ENCODE data around the gene BEGAIN.

BEGAIN gene

DNA sequence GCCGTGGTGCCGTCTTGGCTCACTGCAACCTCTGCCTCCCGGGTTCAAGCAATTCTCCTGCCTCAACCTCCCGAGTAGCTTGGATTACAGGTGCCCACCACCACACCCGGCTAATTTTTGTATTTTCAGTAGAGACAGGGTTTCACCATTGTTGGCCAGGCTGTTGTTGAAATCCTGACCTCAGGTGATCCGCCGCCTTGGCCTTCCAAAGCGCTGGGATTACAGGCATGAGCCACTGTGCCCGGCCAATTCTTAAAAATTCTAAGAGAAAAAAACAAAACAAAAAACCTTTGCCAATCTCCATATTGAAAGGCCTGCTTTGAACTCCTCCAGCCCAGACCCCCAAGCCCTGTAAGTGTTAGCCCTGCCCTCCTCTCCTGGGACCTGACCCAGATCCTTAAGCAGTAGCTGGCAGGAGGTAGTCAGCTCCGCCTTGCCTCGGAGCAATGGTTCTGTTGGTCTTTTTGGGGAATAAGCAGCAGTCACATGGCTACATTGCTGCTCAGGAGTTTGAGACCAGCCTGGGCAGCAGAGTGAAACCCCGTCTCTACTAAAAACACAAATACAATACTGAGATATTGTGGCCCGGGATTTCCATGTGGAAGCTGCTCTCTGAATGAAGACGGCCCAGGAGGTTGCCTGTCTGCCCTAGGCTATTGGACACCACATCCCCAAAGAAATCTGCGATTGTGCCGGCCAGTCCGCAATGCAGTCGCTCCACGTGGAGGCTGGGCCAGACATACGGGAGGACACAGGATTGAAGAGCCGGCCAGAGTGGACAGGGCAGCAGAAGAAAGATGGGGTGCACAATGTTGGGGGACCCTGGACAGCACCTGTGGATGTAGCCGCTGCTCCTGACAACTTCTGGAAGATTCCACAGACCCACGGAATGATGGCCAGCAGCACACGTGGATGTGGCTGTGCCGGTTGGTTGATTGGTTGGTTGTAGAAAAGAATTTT lies 28.8 kb upstream of the BEGAIN start:
- DNase-seq: no peak

DNA sequence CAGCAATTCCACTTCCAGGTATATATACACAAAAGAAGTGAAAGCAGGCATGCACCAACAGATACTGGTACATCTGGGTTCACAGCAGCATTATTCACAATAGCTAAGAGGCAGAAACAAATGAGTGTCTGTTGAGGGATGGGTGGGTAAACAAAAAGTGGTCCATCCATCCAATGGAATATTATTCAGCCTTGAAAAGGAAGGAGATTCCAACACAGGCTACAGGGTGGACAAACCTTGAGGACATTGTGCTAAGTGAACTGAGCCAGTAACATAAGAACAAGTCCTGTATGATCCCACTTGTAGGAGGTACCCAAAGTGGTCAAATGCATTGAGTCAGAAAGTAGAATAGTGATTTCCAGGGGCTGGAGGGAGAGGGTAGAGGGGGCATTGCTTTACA lies 27.6 kb upstream of the BEGAIN start:
- no peak for DNase-seq

DNA sequence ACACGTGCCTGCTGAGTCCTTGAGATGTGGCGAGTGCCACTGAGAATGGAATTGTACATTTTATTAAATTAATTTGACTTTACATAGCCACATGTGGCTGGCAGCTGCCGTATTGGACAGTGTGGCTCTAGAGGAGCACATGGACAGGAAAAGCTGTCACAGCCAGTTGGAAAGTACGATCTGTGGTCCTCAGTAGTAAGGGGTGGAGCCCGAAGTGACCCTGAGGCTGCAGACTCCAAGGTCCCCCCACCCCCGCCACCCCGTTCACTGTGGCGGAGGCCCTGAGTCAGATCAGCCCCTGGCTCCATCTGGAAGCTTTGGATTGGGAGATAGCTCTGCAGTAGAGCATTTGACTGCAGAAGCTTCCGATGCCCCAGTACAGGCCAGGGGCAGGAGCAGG lies 25.8 kb upstream of the BEGAIN start:
- no peak for DNase-seq

DNA sequence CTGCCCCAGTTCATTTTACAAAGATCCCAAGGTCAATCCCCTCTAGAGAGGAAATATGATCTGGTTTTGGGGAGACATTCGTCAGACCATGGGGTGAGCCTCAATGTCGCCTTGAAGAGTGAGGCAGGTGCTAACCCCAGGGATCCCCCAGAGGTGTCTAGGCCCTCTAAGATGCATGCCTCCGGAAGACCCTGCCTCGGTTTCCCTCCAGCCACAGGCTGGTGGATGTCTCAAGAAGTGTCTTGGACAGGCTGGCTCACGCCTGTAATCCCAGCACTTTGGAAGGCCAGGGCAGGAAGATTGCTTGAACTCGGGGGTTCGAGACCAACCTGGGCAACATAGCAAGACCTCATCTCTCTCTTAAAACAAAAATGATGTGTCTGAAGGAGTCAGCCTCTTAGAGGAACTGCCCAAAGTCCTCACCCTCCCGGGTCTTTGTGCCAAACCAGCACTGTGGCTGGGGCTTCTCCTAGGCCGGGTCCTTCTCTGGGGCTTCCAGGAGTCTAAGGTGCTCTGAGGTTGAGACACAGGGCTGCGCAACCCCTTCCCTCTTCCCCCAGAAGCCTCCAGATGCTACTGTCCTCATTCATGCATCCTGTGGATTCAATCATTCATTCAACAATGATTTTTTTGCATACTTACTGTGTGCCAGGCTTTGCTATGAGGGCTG lies 24.7 kb upstream of the BEGAIN start:
- no peak for DNase-seq

DNA sequence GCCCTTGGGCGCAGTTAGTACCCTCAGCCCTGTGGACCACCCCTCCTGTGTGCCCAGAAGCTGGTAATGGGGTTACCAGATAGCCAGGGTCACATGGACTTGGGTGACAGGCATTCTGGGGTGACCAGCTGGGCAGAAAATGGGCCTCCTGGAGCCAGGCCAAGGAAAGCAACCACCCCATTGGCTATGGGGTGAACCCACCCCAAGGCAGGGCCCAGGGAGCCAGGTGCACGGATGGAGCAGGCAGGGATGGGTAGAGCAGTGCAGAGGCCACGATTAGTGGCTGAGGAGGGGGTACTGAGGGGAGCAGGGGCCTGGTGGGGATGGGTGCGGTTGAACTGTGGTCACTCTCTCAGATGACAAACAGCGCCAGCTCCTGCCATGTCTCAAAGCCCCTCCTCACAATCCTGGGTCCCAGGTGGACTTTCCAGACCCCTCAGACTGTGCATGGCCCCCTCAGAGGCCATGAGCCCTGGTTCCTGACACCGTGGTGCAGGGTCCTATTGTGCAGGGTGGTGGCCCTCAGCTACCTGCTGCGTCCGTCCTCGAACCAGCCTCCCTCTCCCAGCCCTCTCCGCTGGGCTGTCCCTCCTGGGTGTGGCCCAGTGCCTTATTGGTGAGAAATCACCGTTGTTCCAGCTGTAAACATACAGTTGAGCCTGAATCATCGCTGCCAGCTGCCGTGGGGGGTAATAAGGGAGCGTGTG lies 23.4 kb upstream of the BEGAIN start:
- DNase-seq: no peak

DNA sequence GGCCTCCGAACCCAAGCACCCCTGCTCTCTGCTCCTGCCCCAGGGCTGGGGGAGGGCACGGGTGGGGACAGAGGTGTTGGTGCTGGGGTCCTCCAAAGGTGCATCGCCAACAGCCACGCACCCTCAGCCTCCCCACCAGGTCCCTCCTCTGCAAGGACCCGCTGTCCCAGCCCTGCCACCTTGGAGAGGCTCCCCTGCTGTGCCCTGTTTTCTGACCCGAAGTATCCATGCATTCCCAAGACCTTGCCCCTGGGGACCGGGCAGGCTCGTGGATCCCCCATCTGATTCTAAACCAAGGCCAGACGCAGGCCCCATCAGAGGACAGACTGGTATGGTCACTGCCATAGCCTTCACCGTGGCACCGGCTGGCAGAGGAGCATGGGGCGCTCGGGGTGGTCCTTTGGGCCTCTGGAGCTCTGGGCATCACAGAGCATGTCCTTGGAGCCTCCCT lies 22.7 kb upstream of the BEGAIN start:
- no peak for DNase-seq

DNA sequence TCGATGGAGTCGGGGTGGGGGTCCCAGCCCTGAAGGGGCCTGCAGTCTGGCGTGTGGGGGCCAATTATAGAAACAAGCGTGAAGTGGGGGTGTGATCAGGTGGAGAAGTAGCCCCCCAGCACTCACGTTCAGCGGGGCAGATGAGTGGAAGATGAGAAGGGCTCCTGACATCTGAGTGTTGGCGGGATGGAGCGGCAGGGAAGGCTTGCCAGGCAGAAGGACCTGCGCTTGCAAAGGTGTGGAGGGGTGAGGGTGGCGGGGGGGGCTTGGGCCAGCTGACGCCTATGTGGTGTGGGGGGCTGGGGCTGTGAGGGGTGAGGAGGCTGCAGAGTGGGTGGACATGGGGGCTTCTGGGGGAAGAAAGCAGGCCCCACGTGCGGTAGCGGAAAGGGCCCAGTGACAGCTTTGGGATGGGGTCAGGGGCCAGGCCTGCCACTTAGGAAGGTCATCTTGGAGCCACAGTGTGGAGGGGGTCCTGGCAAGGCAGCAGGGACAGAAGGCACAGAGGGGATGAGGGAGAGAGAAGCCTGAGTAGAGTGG lies 22.2 kb upstream of the BEGAIN start:
- DNase-seq: no peak

DNA sequence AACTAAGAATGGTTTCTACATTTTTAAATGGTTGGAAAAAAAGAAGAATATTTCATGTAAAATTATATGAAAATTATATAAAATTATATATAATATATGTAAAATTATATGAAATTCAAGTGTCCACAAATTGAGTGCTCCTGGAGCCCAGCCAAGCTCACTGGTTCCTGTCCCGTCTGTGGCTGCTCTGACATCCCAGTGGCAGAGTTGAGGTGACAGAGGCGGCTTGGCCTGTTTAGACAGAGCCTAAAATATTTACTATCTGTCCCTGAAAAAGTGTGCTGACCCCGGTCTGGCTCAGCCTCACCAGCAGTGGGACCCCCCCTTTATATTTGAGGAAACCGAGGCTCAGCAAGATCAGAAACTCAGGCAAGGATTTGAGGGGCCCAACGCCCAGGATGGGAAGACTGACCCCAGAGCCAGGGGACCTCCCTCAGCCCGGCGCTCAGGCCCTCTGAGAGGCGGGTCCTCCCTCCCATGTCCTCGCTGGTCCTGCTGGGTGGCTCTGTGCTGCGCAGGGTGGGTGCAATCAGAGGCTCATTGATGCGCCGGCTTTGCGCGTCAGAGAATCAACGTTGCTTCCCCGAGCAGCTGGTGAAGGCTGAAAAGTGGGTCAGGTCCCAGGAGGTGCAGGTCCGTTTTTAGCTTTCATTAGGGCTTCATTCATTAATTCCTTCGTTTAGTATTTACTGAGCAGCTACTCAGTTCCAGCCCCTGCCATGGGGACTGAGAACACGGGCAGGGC lies 21.5 kb upstream of the BEGAIN start:
- no peak for DNase-seq

DNA sequence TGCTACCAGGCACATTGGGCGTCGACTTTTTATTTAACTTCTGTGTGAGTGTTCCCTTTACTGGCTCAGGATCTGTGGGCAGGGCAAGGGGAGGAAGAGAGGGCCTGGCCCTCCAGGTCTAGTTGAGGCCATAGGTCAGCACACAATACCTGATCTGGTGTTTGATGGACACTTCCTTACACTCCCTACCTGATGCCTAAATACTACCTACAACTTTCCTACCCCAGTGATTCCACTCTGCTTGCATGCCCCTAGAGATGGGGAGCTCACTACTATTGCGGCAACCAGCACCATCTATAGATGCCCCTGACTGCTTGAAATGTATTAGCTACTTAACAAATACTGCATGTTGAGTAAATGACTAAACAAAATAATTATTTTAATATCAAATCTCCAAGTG lies 20.8 kb upstream of the BEGAIN start:
- no peak for DNase-seq

DNA sequence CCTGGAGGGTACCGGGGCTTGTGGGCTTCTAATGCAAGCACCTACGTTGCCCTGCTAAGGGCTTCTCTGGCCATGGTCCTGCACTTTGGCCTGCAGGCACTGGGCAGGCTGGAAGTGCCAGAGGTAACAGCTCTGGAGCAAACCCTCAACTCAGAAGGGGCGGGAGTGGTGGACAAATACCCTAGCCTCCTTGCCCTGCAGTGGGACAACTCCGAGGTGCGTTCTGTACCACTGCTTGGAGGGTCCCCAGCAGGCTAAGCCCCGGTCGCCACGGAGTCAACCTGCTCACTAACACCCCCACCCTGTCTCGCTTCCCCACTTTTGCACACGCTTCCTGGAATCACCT lies 20.4 kb upstream of the BEGAIN start:
- DNase-seq: no peak

DNA sequence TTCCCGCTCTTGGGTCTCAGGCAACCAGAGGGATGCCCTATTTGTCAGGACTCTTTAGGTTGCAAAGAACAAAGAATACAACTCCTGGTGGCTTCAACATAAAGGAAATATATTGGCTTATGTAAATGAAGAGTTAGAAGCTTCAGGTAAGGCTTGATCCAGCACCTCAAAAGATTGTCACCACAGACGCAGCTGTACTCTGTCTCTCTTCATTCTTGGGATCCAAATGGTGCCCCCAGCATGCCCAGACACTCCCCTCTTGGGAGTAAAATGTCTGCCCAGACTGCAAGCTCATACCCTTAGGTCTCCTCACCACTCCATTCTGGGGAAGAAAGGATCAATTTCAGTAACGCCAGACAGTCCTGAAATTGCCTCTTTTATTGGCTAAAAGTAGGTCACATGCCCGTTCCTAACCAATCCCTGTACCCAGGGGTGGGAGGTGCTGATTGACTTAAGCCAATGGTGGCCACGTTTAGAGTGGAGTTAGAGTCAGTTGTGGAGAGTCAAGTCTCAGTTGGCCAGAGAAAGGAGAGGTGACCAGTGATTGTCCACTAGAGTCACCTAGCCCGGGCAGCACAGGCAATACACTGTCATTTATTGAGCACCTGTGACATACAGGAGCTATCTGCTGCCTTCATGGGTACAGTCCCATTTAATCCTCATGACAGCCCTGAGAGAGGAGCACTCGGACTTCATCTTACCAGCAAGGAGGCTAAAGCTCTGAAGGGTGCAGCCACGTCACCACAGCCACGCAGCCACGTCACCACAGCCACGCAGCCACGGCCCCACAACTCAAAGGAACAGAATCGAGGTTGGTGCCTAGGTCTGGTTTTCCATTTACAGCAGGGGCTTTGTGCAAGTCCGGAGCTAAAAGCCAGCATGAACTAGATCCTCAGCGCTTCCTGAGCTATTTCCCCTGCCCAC lies 19.7 kb upstream of the BEGAIN start:
- DNase-seq: no peak

DNA sequence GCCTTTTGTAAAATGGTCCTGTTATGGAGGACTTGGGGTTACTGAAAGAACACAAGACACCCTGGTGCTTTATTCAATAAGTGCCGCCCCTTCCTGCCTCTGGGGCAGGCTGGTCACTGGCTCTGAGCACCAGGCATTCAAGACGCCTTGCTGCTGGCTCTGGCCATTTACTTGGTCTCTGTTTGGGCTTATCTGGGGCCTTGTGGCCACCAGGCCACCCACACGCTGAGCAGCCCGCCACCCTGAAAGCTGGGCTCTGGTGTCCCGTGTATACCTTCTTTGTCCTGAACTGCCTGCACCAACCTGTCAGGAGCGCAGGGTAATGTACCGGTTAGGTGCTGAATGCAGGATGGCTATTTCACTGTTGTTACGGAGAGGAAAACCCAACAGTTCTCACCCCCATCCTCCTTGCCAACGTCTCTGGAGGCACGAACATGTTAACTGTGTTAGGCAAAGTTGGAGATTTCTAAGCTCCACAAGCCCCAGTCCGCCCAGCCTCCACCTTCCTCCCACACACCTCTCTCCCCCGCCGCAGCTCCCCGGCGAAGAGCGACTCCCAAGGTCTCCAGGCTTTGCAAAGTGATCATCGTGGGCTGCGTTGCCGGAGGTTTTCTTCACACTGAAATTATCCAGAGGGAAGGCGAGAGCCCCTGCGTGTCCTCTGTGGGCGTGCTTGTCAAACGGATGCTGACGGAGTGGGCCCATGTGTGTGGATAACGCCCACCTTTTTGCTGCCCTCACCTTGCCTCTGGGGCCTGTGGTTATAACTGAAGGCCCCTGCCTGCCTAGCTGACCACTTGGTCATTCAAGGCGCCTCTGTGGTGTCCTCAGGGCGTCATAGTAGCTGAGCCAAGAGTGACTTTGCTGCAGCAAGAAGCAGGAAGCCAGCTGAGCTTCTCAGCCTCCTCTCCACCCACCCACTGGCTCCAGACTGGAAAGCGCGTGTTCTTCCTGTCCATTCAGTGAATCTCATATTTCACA lies 18.8 kb upstream of the BEGAIN start:
- no peak for DNase-seq

DNA sequence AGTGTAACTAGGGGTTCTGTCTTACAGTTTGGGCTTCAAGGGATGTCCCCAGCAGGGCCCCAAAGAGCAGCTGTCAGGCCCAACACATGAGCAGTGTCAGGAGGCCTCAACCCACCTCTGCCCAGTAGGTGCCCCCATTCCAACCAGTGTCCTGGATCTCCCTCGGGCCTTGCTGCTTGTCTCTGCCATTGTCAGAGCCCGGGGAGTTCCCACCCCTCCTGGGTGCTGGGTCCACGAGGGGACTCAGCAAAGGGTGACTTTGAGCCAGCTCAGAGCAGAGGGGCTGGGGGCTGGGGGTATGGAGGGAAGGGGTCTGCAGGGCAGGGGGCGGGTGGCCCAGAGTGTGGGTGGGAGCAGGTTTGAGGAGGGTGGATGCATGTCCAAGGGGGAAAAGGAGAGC lies 18.0 kb upstream of the BEGAIN start:
- no peak for DNase-seq

DNA sequence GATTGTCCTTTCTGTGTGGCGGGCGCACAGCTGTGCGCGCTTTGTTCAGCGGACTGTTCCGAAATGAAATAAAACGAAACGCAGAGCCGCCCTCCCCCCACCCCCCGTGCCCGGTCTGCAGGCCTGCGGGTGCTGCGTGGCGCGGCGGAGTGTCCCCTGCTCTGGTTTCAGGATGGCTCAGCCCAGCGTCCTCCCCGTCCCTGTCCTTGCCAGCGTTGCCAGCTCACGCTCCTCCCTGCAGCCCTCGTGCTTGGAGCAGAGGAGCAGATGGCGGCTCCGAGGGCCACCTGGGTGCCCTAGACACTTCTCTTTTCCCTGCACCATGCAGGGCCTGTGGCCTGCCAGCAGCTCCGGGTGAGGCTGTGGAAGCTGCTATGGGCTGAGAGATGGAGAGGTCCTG lies 17.5 kb upstream of the BEGAIN start:
- DNase-seq: no peak

DNA sequence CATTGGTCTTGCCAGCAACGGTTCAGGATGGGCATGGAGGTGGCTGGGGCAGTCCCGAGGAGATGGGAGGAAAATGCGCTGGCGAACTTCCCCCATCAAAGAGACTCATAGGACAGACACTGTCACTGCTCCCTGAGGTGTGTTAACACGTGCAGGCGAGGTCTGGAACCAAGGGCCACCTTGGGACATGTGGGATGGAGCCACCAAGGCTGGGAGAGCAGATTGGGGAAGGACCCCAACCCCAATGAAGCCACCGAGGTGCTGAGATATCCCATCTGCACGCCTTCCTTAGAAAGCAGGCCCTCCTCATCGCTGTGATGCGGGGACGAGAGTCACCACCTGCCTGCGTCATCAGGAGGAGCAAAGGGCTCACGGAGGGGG lies 16.9 kb upstream of the BEGAIN start:
- DNase-seq: no peak

DNA sequence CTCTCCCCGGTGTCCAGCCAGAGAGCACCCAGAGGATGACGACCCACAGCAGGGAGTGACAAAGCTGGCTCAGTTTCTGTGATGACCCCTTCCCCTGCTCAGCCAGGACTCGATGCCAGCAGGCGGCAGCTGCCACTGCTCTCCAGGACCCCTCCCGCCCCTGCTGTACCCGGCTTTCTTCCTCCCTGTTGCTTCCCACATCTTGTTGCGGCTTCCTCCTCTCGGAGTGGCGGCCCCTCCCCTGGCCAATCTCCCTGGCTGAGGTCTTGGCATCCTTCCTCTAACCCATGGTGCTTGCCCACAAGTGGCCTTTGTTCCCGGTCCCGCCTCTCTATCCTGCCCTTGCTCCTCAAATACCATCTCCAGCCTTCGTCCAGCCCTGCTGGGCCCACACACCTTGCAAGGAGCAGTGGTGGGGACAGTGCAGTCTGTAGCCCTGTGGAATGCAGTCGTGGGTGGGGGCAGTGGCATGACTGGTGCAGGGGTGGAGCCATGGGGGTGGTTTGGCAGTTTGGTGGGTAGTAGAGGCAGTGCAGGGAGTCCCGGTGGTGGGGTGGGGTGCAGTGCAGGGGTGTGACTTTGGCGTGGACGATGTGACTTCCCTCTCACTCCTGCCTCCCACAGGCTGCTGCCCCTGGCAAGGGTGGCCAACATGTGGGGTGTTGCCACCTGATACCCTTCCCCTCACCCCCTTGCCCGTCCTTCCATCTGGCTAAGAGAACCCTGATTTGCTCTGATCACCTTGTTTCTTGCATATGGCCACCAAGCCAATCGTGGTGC lies 16.3 kb upstream of the BEGAIN start:
- no peak for DNase-seq

DNA sequence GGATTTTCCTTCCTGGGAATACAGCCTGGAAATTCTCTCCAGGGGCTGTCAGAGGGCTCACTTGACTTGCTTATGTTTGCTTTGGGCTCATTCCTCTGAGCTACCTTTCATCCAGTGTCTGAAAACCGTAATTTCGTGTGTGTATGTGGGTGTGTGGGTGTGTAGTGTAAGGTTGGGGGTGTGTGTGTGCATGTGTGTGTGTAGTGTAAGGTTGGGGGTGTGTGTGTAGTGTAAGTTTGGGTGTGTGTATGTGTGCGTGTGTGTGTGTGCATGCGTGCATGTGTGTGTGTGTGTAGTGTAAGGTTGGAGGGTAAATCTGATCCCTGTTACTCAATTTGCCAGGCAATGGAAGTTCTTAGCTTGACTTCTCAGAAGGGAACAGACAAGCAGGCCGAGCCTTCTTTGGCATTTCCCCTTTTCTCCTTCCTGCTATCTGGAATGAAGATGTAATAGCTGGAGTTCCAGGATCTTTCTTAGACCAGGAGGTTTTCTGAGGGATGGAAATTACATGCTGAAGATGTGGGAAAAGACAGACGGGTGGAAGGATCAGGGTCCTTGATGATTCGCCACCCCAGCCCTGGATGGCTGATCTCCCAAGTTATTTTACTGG lies 15.5 kb upstream of the BEGAIN start:
- no peak for DNase-seq

DNA sequence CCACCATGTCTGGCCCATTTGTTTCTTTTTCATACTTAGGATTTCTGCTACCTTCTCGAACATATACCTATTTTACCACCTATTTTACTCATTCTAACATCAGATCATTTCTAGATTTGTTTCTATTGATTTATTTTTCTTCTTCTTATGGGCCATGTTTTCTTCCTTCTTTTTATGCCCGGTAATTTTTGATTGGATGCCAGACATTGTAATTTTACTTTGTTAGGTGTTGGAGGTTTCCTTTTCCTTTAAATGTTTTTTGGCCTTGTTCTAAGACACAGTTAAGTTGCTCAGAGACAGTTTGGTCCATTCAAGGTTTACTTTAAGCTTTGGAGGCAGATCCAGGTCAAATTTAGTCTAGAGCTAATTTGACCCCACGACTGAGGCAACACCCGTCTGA lies 14.7 kb upstream of the BEGAIN start:
- DNase-seq: no peak

DNA sequence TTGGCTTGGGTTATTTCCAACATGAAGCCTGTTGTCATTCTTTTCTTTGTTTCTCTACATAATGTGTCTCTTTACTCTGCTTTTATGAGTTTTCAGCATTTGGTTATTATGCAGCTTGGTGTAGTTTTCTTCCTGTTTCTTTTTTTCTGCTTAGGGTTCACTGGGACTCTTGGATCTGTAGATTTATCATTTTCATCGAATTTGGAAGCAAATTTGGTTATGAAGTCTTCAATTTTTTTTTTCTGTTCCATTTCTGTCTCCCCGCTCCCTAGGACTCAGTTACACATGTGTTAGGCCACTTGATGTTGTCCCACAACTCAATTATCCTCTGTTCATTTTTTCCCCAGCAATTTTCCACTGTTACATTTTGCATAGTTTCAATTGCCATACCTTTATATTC lies 13.8 kb upstream of the BEGAIN start:
- DNase-seq: no peak
